ENCODE data around the gene DGCR2. TPM values are rescaled to one million over a fixed set of nuclear protein-coding genes. Genes with fewer than 3 reads are reported as not detected.
"Not testable (repeated sequence)": the region's sequence is repeated elsewhere in the genome, so short reads cannot be mapped to it uniquely, and the experiment has no call there.

Gene DGCR2
- total and polyA plus RNA-seq, 5 experiments from 2014 or later, result 29.5 to 66.6 (median 61.8) TPM

DNA sequence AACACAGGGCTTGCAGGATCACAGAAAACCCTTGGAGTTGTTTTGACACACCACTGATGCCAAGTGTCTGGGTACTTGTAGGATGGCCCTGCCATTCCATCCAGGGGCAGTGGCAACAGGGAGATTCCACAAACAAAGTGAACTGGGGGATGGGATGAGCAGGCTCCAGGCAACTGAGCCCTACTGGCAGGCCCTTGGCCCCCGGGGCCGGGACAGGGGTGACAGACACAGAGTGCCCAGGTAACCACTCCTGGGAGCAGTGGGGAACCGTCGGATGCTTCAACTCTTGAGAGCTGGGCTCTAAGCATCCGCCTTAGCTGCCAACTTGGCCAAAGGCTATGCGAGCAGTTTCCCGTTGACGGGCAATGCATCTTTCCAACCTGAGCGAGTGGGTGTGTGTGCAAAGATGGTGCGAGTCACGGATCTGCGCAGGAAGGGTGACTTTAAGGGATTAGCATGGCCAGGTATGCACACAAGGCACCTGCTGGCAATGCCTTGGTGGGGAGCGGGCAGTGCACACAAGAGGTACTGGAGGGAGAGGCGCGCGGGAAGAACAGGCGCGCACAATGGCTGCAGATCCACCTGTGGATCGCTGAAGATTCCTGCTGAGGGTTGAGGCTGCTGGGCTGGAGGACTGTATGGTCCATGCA lies 103.1 kb downstream of the DGCR2 start:
- H3K36me3 Mint-ChIP-seq, result no peaks in the 10 kb centered on the region
- H3K4me1 Mint-ChIP-seq, result peaks cover 0 to 5% (median 2%) of the 10 kb centered on the region in 4 donors
- peak overlapping the region in 1 of 10 donors; percentile 59 for H3K27ac Mint-ChIP-seq
- POLR2A ChIA-PET, result no interaction called here
- ATAC-seq, result no peak
- peaks cover 0 to 2% (median 0%) of the 10 kb centered on the region in 9 donors for H3K9me3 Mint-ChIP-seq
- no peak overlapping the region for H3K4me3 Mint-ChIP-seq
- H3K27me3 Mint-ChIP-seq, result peaks cover 26 to 76% (median 33%) of the 10 kb centered on the region in 5 donors
- DNase-seq, result no peak

- POLR2A ChIA-PET, result no interaction called here
- no peak overlapping the region for H3K27ac Mint-ChIP-seq
- no peak overlapping the region for H3K4me3 Mint-ChIP-seq
- peaks cover 0 to 2% (median 0%) of the 10 kb centered on the region in 9 donors for H3K9me3 Mint-ChIP-seq
- ATAC-seq (no peak), DNase-seq (no peak)
- peaks cover 26 to 74% (median 33%) of the 10 kb centered on the region in 5 donors for H3K27me3 Mint-ChIP-seq
- no peaks in the 10 kb centered on the region for H3K36me3 Mint-ChIP-seq
- peaks cover 0 to 5% (median 2%) of the 10 kb centered on the region in 4 donors for H3K4me1 Mint-ChIP-seq
These were observed 104.0 kb downstream of the DGCR2 start for GRCh38 chr22:19018256-19018655.

- Mint-ChIP-seq H3K27me3 (peaks cover 27 to 70% (median 34%) of the 10 kb centered on the region in 5 donors), H3K27ac (no peak overlapping the region), H3K4me1 (peaks cover 0 to 2% (median 0%) of the 10 kb centered on the region in 4 donors), H3K4me3 (no peak overlapping the region), H3K9me3 (no peaks in the 10 kb centered on the region), H3K36me3 (no peaks in the 10 kb centered on the region)
- ATAC-seq (no peak), DNase-seq (no peak)
- POLR2A ChIA-PET, result no interaction called here
These were observed 106.0 kb downstream of the DGCR2 start for GRCh38 chr22:19016081-19016766.

GRCh38 chr22:19014886-19015285 lies 107.3 kb downstream of the DGCR2 start:
- Mint-ChIP-seq H3K4me3 (no peak overlapping the region), H3K36me3 (no peaks in the 10 kb centered on the region), H3K4me1 (peaks cover 0 to 2% (median 0%) of the 10 kb centered on the region in 4 donors), H3K9me3 (no peaks in the 10 kb centered on the region), H3K27ac (no peak overlapping the region), H3K27me3 (peaks cover 29 to 72% (median 35%) of the 10 kb centered on the region in 5 donors)
- DNase-seq (no peak), ATAC-seq (no peak)
- POLR2A ChIA-PET, result no interaction called here

DNA sequence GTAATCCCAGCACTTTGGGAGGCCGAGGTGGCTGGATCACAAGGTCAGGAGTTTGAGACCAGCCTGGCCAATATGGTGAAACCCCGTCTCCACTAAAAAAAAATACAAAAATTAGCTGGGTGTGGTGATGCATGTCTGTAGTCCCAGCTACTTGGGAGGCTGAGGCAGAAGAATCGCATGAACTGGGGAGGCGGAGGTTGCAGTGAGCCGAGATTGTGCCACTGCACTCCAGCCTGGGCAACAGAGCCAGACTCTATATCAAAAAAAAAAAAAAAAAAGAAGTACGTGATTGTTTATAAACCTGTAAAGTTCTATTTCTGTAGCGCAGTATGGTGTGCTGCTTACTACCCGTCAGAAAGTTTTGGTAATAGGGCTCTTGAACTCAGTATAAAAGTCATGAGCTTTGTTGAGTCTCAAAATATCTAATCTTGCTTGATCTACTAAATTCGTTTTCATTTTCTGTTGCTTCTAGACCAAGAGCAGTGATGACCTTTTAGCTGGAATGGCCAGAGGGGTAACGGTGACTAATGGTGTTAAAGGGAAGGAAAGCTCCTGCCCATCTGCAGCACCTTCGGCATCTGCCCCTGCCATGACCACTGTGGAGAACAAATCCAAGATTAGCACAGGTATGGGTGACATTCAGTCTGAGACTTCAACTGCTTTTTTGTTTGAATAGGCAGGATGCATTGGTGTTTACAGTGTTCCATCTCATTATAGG lies 108.2 kb downstream of the DGCR2 start:
- not testable (repeated sequence) for H3K4me1 Mint-ChIP-seq, ATAC-seq, DNase-seq, H3K4me3 Mint-ChIP-seq, H3K36me3 Mint-ChIP-seq, H3K9me3 Mint-ChIP-seq, H3K27ac Mint-ChIP-seq
- POLR2A ChIA-PET, result interaction anchor here (0.7 kb wide), 1 partner anchor 464 kb away, joined by 5 read pairs; no protein-coding TSS in a partner anchor
- H3K27me3 Mint-ChIP-seq, result peaks cover 22 to 67% (median 36%) of the 10 kb centered on the region in 5 donors

GRCh38 chr22:19013411-19013810 lies 108.8 kb downstream of the DGCR2 start:
- not testable (repeated sequence) for H3K4me1 Mint-ChIP-seq, H3K9me3 Mint-ChIP-seq, H3K4me3 Mint-ChIP-seq, H3K36me3 Mint-ChIP-seq, DNase-seq, ATAC-seq, H3K27ac Mint-ChIP-seq
- peaks cover 17 to 64% (median 35%) of the 10 kb centered on the region in 5 donors for H3K27me3 Mint-ChIP-seq
- POLR2A ChIA-PET, result interaction anchor here (0.7 kb wide), 1 partner anchor 465 kb away, joined by 5 read pairs; no protein-coding TSS in a partner anchor

DNA sequence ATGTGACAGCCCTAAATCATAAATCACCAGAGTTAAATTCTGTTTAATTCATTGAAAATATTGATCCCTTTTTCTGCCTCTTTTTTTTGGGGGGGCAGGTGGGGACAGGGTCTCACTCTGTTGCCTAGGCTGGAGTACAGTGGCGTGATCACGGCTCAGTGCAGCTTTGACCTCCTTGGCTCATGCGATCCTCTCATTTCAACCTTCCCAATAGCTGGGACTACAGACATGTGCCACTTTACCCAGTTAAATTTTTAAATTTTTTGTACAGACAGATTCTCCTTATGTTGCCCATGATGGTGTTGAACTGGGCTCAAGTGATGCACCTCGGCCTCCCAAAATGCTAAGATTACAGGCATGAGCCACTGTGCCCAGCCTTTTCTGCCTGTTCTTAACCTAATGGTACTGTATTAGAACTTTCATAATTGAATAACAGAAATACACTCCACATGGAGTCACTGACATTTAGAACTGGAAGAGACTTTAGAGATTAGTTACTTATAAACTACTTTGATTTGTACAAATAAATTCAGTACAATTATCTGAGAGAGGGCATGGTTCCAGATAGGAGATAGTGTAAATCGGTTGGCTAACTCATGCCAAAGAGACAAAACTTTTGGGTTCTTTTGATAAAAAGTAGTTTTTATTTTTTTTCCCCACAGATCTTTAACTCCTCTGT lies 109.8 kb downstream of the DGCR2 start:
- DNase-seq (no peak), ATAC-seq (no peak)
- POLR2A ChIA-PET, result no interaction called here
- Mint-ChIP-seq H3K4me1 (no peaks in the 10 kb centered on the region), H3K27ac (no peak overlapping the region), H3K9me3 (no peaks in the 10 kb centered on the region), H3K27me3 (peaks cover 13 to 55% (median 28%) of the 10 kb centered on the region in 5 donors), H3K36me3 (no peaks in the 10 kb centered on the region), H3K4me3 (no peak overlapping the region)

GRCh38 chr22:19011611-19012010 lies 110.6 kb downstream of the DGCR2 start:
- H3K4me1 Mint-ChIP-seq, ATAC-seq, H3K27ac Mint-ChIP-seq, POLR2A ChIA-PET, H3K36me3 Mint-ChIP-seq, H3K9me3 Mint-ChIP-seq, DNase-seq, H3K4me3 Mint-ChIP-seq: not testable (repeated sequence)
- peaks cover 7 to 48% (median 25%) of the 10 kb centered on the region in 5 donors for H3K27me3 Mint-ChIP-seq

- no peaks in the 10 kb centered on the region for H3K9me3 Mint-ChIP-seq
- no peak for ATAC-seq
- no peak overlapping the region for H3K4me3 Mint-ChIP-seq
- H3K27me3 Mint-ChIP-seq, result peaks cover 7 to 45% (median 25%) of the 10 kb centered on the region in 5 donors
- H3K4me1 Mint-ChIP-seq, result no peaks in the 10 kb centered on the region
- POLR2A ChIA-PET, result no interaction called here
- H3K36me3 Mint-ChIP-seq, result no peaks in the 10 kb centered on the region
- H3K27ac Mint-ChIP-seq, result no peak overlapping the region
- DNase-seq, result no peak
These were observed 111.1 kb downstream of the DGCR2 start for GRCh38 chr22:19011075-19011474.

- DNase-seq (no peak), ATAC-seq (no peak)
- Mint-ChIP-seq H3K4me1 (no peaks in the 10 kb centered on the region), H3K27me3 (peaks cover 8 to 45% (median 28%) of the 10 kb centered on the region in 5 donors), H3K4me3 (no peak overlapping the region), H3K36me3 (no peaks in the 10 kb centered on the region), H3K27ac (no peak overlapping the region), H3K9me3 (no peaks in the 10 kb centered on the region)
- POLR2A ChIA-PET, result no interaction called here
These were observed 116.3 kb downstream of the DGCR2 start for GRCh38 chr22:19005905-19006304.

DNA sequence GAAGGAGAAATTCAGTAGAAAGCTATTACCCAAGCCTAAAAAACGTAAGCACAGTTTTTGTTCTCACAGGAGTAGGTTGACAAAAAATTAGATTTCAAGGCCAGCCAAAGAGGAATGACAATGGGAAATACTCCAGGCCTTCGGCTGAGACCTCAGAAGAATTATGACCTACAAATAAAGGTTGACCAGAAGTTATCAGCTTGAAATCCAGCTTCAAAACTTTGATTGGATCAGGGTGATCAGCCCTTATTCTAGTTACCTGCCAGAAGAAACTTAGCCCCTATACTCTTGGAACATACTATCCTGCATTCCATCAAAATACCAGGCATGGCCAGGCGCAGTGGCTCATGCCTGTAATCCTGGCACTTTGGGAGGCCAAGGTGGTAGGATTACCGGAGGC lies 117.7 kb downstream of the DGCR2 start:
- H3K4me3 Mint-ChIP-seq, result no peak overlapping the region
- no peak for DNase-seq
- no peak overlapping the region for H3K27ac Mint-ChIP-seq
- ATAC-seq, result no peak
- no peaks in the 10 kb centered on the region for H3K36me3 Mint-ChIP-seq
- H3K9me3 Mint-ChIP-seq, result no peaks in the 10 kb centered on the region
- POLR2A ChIA-PET, result no interaction called here
- no peaks in the 10 kb centered on the region for H3K4me1 Mint-ChIP-seq
- peaks cover 8 to 39% (median 20%) of the 10 kb centered on the region in 5 donors for H3K27me3 Mint-ChIP-seq

DNA sequence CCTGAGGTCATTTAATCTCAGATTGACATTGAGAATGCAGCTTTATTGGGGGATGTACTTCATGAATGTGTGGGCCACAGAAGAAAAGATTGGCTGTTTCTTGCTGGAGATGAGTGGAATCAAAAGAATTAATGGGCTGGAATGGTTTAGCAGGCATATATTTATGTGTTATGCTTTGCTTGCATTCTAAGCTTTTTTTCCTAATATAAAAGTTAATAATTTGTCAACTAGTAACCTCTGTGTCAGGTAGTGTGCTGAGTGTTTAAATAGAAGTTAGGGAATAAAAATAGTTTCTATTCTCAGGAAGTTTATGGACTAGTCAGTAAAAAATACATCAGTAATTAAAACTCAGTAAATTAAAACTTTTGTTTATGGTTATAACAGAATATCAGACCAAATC lies 118.7 kb downstream of the DGCR2 start:
- H3K36me3 Mint-ChIP-seq, result no peaks in the 10 kb centered on the region
- H3K4me3 Mint-ChIP-seq, result no peak overlapping the region
- H3K27ac Mint-ChIP-seq, result no peak overlapping the region
- POLR2A ChIA-PET, result no interaction called here
- no peaks in the 10 kb centered on the region for H3K9me3 Mint-ChIP-seq
- H3K4me1 Mint-ChIP-seq, result no peaks in the 10 kb centered on the region
- peaks cover 8 to 32% (median 16%) of the 10 kb centered on the region in 5 donors for H3K27me3 Mint-ChIP-seq
- DNase-seq, result no peak
- no peak for ATAC-seq

DNA sequence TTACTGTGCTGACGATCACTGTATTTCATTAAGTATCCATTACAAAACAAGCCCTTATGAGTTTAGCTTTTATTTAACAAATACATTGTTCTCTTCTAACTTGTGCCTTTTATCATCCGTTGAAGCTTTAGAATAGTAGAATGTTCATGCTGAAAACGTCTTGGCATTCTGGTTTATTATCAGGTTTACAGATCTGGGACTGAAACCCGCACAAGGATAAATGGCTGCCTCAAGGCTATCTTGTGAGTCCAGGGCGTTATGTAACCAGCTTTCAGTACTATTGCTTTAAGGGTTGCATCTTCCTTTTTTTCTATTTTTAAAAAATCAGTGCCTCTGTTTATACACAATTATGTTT lies 119.6 kb downstream of the DGCR2 start:
- Mint-ChIP-seq H3K4me1 (no peaks in the 10 kb centered on the region), H3K4me3 (no peak overlapping the region), H3K27me3 (peaks cover 8 to 30% (median 18%) of the 10 kb centered on the region in 5 donors), H3K9me3 (no peaks in the 10 kb centered on the region), H3K36me3 (no peaks in the 10 kb centered on the region), H3K27ac (no peak overlapping the region)
- DNase-seq (no peak), ATAC-seq (no peak)
- POLR2A ChIA-PET, result no interaction called here
